Activated T-cell treated with anti-CD3 and anti-CD28 coated beads, Interleukin-2, amount 50 U/mL, for 4 hours (primary cell): Measurements from ENCODE around the gene RRM1. TPM values are rescaled to one million over a fixed set of nuclear protein-coding genes. Genes with fewer than 3 reads are reported as not detected.
A peak's percentile ranks its signal among the peaks of the same experiment; 100 is the strongest.
"Not testable (repeated sequence)": the region's sequence is repeated elsewhere in the genome, so short reads cannot be mapped to it uniquely, and the experiment has no call there.

ENCODE experiments used
- ATAC-seq, 2 donors: fragments of 200-7000 bp; cut with Tn5 transposase; one replicate each; pipeline ENCODE4 v1.10.0; 2021
- DNase-seq: peaks from one replicate; pipeline ENCODE4 v3.0.0-alpha.2; 2020
- H3K27me3 Mint-ChIP-seq: one replicate; pipeline ENCODE4 v1.8.0; 2021; ENCODE audit warnings: low read depth, mixed read lengths
- H3K36me3 Mint-ChIP-seq: one replicate; pipeline ENCODE4 v1.8.0; 2022; ENCODE audit warnings: mixed read lengths; ENCODE audit not compliant: insufficient read depth
- H3K4me1 Mint-ChIP-seq: one replicate; pipeline ENCODE4 v1.8.0; 2021; ENCODE audit warnings: low read depth, mixed read lengths
- H3K4me3 Mint-ChIP-seq: one replicate; pipeline ENCODE4 v1.8.0; 2021; ENCODE audit warnings: mild to moderate bottlenecking, moderate library complexity, mixed read lengths
- H3K9me3 Mint-ChIP-seq: one replicate; pipeline ENCODE4 v1.8.0; 2021; ENCODE audit warnings: mixed read lengths
- total RNA-seq, 3 donors: library from RNA; stranded (reverse); gene quantifications; one replicate each; pipeline ENCODE4 v1.2.1, GENCODE V29; 2021

The RRM1 gene
- total RNA-seq: 100 to 1,000 TPM; 107 to 147 (median 118) TPM

- no peaks in the 10 kb centered on the region for H3K27me3 Mint-ChIP-seq
- peak; percentile 95 for ATAC-seq
Observed at GRCh38 chr11:4094348-4095291, at the start of gene RRM1. Gene RRM1, plus strand, starts transcription at chr11:4094799. Its CDS starts 214 bp downstream, at chr11:4095013.

GRCh38 chr11:4044976-4045646 lies 49.5 kb upstream of the RRM1 start:
- Mint-ChIP-seq H3K4me3 (no peak overlapping the region), H3K4me1 (peaks cover 21% of the 10 kb centered on the region), H3K9me3 (no peaks in the 10 kb centered on the region), H3K27me3 (no peaks in the 10 kb centered on the region), H3K36me3 (peaks cover 8% of the 10 kb centered on the region)
- no peak for DNase-seq
- no peak for ATAC-seq

More at GRCh38 chr11:4094348-4095291, at the start of gene RRM1:
- peak; percentile 91 for DNase-seq
- Mint-ChIP-seq H3K36me3 (peaks cover 10% of the 10 kb centered on the region), H3K4me3 (peak within 1 kb of the TSS; percentile 98), H3K4me1 (peaks cover 71% of the 10 kb centered on the region), H3K9me3 (no peaks in the 10 kb centered on the region)

GRCh38 chr11:4048340-4048739 lies 46.3 kb upstream of the RRM1 start:
- no peak for DNase-seq
- ATAC-seq: no peak
- H3K4me1 Mint-ChIP-seq: peaks cover 12% of the 10 kb centered on the region
- no peak overlapping the region for H3K4me3 Mint-ChIP-seq
- H3K27me3 Mint-ChIP-seq: no peaks in the 10 kb centered on the region
- no peaks in the 10 kb centered on the region for H3K9me3 Mint-ChIP-seq
- peaks cover 17% of the 10 kb centered on the region for H3K36me3 Mint-ChIP-seq

- ATAC-seq (no peak), DNase-seq (no peak)
- peaks cover 10% of the 10 kb centered on the region for H3K4me1 Mint-ChIP-seq
- H3K4me3 Mint-ChIP-seq: no peak overlapping the region
- no peaks in the 10 kb centered on the region for H3K27me3 Mint-ChIP-seq
- H3K36me3 Mint-ChIP-seq: peaks cover 16% of the 10 kb centered on the region
- H3K9me3 Mint-ChIP-seq: no peaks in the 10 kb centered on the region
Observed at GRCh38 chr11:4049006-4049405, 45.6 kb upstream of the RRM1 start.

GRCh38 chr11:4050138-4050537 lies 44.5 kb upstream of the RRM1 start:
- DNase-seq (no peak), ATAC-seq (no peak)
- Mint-ChIP-seq H3K9me3 (no peaks in the 10 kb centered on the region), H3K4me1 (peaks cover 4% of the 10 kb centered on the region), H3K36me3 (peaks cover 22% of the 10 kb centered on the region), H3K27me3 (no peaks in the 10 kb centered on the region), H3K4me3 (no peak overlapping the region)

- H3K4me3 Mint-ChIP-seq, ATAC-seq: not testable (repeated sequence)
- peaks cover 21% of the 10 kb centered on the region for H3K4me1 Mint-ChIP-seq
Observed at GRCh38 chr11:4053200-4053599, 41.4 kb upstream of the RRM1 start.

GRCh38 chr11:4054643-4055042 lies 40.0 kb upstream of the RRM1 start:
- Mint-ChIP-seq H3K9me3 (no peaks in the 10 kb centered on the region), H3K36me3 (peaks cover 38% of the 10 kb centered on the region), H3K4me3 (no peak overlapping the region), H3K27me3 (no peaks in the 10 kb centered on the region), H3K4me1 (peaks cover 26% of the 10 kb centered on the region)
- ATAC-seq (no peak), DNase-seq (no peak)

More at GRCh38 chr11:4053200-4053599, 41.4 kb upstream of the RRM1 start:
- peaks cover 32% of the 10 kb centered on the region for H3K36me3 Mint-ChIP-seq
- H3K27me3 Mint-ChIP-seq, DNase-seq, H3K9me3 Mint-ChIP-seq: not testable (repeated sequence)

- no peaks in the 10 kb centered on the region for H3K9me3 Mint-ChIP-seq
- peaks cover 35% of the 10 kb centered on the region for H3K36me3 Mint-ChIP-seq
- no peak for DNase-seq
- peaks cover 35% of the 10 kb centered on the region for H3K4me1 Mint-ChIP-seq
- ATAC-seq: no peak
- no peaks in the 10 kb centered on the region for H3K27me3 Mint-ChIP-seq
- no peak overlapping the region for H3K4me3 Mint-ChIP-seq
Observed at GRCh38 chr11:4059424-4059823, 35.2 kb upstream of the RRM1 start.

- H3K4me3 Mint-ChIP-seq: no peak overlapping the region
- DNase-seq: no peak
- no peaks in the 10 kb centered on the region for H3K27me3 Mint-ChIP-seq
- no peak for ATAC-seq
- peaks cover 45% of the 10 kb centered on the region for H3K4me1 Mint-ChIP-seq
- H3K9me3 Mint-ChIP-seq: no peaks in the 10 kb centered on the region
- H3K36me3 Mint-ChIP-seq: peaks cover 28% of the 10 kb centered on the region
Observed at GRCh38 chr11:4060182-4060923, 34.2 kb upstream of the RRM1 start.

- H3K9me3 Mint-ChIP-seq: no peaks in the 10 kb centered on the region
- ATAC-seq (no peak), DNase-seq (no peak)
- no peaks in the 10 kb centered on the region for H3K27me3 Mint-ChIP-seq
- H3K36me3 Mint-ChIP-seq: peaks cover 24% of the 10 kb centered on the region
- peaks cover 53% of the 10 kb centered on the region for H3K4me1 Mint-ChIP-seq
- no peak overlapping the region for H3K4me3 Mint-ChIP-seq
Observed at GRCh38 chr11:4061700-4062099, 32.9 kb upstream of the RRM1 start.

GRCh38 chr11:4063348-4063747 lies 31.3 kb upstream of the RRM1 start:
- no peaks in the 10 kb centered on the region for H3K9me3 Mint-ChIP-seq

GRCh38 chr11:4064278-4064955 lies 30.2 kb upstream of the RRM1 start:
- Mint-ChIP-seq H3K4me1 (peaks cover 59% of the 10 kb centered on the region), H3K36me3 (peaks cover 17% of the 10 kb centered on the region), H3K9me3 (no peaks in the 10 kb centered on the region), H3K27me3 (no peaks in the 10 kb centered on the region), H3K4me3 (no peak overlapping the region)
- DNase-seq (no peak), ATAC-seq (no peak)

More at GRCh38 chr11:4063348-4063747, 31.3 kb upstream of the RRM1 start:
- DNase-seq: no peak
- peaks cover 21% of the 10 kb centered on the region for H3K36me3 Mint-ChIP-seq
- peaks cover 53% of the 10 kb centered on the region for H3K4me1 Mint-ChIP-seq
- no peak overlapping the region for H3K4me3 Mint-ChIP-seq
- no peaks in the 10 kb centered on the region for H3K27me3 Mint-ChIP-seq
- no peak for ATAC-seq

GRCh38 chr11:4065086-4065485 lies 29.5 kb upstream of the RRM1 start:
- H3K4me3 Mint-ChIP-seq: no peak overlapping the region
- peaks cover 14% of the 10 kb centered on the region for H3K36me3 Mint-ChIP-seq
- H3K9me3 Mint-ChIP-seq: no peaks in the 10 kb centered on the region
- DNase-seq: no peak
- H3K4me1 Mint-ChIP-seq: peaks cover 61% of the 10 kb centered on the region
- no peaks in the 10 kb centered on the region for H3K27me3 Mint-ChIP-seq
- ATAC-seq: peak; percentile 64 to 70
